PC-3 (cell line): ENCODE results near the gene NFATC1. TPM values are rescaled to one million over a fixed set of nuclear protein-coding genes. Genes with fewer than 3 reads are reported as not detected.
"Not testable (repeated sequence)": the region's sequence is repeated elsewhere in the genome, so short reads cannot be mapped to it uniquely, and the experiment has no call there.

Experiments used
- ATAC-seq: fragments of 200-7000 bp; cut with Tn5 transposase; 2 replicates; pipeline ENCODE4 v1.9.1; 2020; ENCODE audit warnings: mild to moderate bottlenecking, moderate library complexity
- BruUV-seq: library from RNA; stranded (reverse); fragments of 400-500 nt; replicated peaks from 2 replicates; lab custom pipeline; 2021; lab: Mats Ljungman, UMichigan
- CTCF ChIA-PET: fragments of 300-600 bp; sonication (Branson Sonifier 250); formaldehyde crosslinking; loops from one replicate; lab custom pipeline; 2022; ENCODE audit warnings: antibody characterized with exemption; lab: Charles Lee
- POLR2A ChIA-PET: fragments of 300-600 bp; sonication (Branson Sonifier 250); formaldehyde crosslinking; loops from one replicate; lab custom pipeline; 2022; ENCODE audit warnings: antibody characterized with exemption; ENCODE audit not compliant: unreplicated experiment; lab: Charles Lee
- DNase-seq: peaks from one replicate; pipeline ENCODE4 v3.0.0-alpha.2; 2015
- H2AFZ ChIP-seq: fragments of 300-600 bp; sonication (generic); 2 replicates; pipeline ENCODE4 v1.6.0; 2016; ENCODE audit warnings: antibody characterized with exemption, low read length
- H3F3A ChIP-seq: fragments of 300-600 bp; sonication (generic); one replicate; pipeline ENCODE4 v1.6.0; 2017; ENCODE audit warnings: antibody characterized with exemption, low read length, control low read depth, mild to moderate bottlenecking; ENCODE audit not compliant: unreplicated experiment
- H3K27ac ChIP-seq: fragments of 300-600 bp; sonication (generic); 2 replicates; pipeline ENCODE4 v1.5.1; 2016; ENCODE audit warnings: mild to moderate bottlenecking, low read length
- H3K27me3 ChIP-seq: fragments of 300-600 bp; sonication (generic); 2 replicates; pipeline ENCODE4 v1.6.1; 2016; ENCODE audit warnings: low read length, mixed read lengths
- H3K36me3 ChIP-seq: fragments of 300-600 bp; sonication (generic); 2 replicates; pipeline ENCODE4 v1.6.1; 2016; ENCODE audit warnings: low read depth, mixed run types, low read length, mixed read lengths
- H3K4me1 ChIP-seq: fragments of 300-600 bp; sonication (generic); 2 replicates; pipeline ENCODE4 v1.5.1; 2016; ENCODE audit warnings: low read length; ENCODE audit not compliant: insufficient read depth
- H3K4me2 ChIP-seq: fragments of 300-600 bp; sonication (generic); 2 replicates; pipeline ENCODE4 v1.6.0; 2016; ENCODE audit warnings: low read length
- H3K4me3 ChIP-seq: fragments of 300-600 bp; sonication (generic); 2 replicates; pipeline ENCODE4 v1.5.1; 2016; ENCODE audit warnings: mild to moderate bottlenecking, low read length, mixed read lengths
- H3K79me2 ChIP-seq: fragments of 300-600 bp; sonication (generic); 2 replicates; pipeline ENCODE4 v1.6.1; 2017; ENCODE audit warnings: low read length, mixed read lengths
- H3K9ac ChIP-seq: fragments of 300-600 bp; sonication (generic); 2 replicates; pipeline ENCODE4 v1.6.0; 2016; ENCODE audit warnings: mild to moderate bottlenecking, low read length
- H3K9me2 ChIP-seq: fragments of 300-600 bp; sonication (generic); replicated peaks from 2 replicates; pipeline ENCODE4 v1.6.1; 2016; ENCODE audit warnings: mixed run types, low read length, mixed read lengths
- H3K9me3 ChIP-seq: fragments of 300-600 bp; sonication (generic); 2 replicates; pipeline ENCODE4 v1.6.1; 2016; ENCODE audit warnings: low read length, mixed read lengths
- H4K20me1 ChIP-seq: fragments of 300-600 bp; sonication (generic); 2 replicates; pipeline ENCODE4 v1.6.1; 2016; ENCODE audit warnings: low read length, mixed read lengths
- EZH2 ChIP-seq: fragments of 300-600 bp; sonication (generic); IDR thresholded peaks from one replicate; pipeline ENCODE4 v1.6.1; 2017; ENCODE audit warnings: antibody characterized with exemption, mild to moderate bottlenecking, low read length; ENCODE audit not compliant: unreplicated experiment
- EZH2phosphoT487 ChIP-seq: fragments of 300-600 bp; sonication (generic); IDR thresholded peaks from 2 replicates; pipeline ENCODE4 v1.6.1; 2018; ENCODE audit warnings: mild to moderate bottlenecking, antibody characterized with exemption, low read length, borderline replicate concordance
- intact Hi-C: fragments of 100-400 bp; cut with micrococcal nuclease; formaldehyde crosslinking; loops from 2 replicates; pipeline ENCODE4 v1.9.0; 2023
- total RNA-seq: library from RNA; depleted of rRNA; stranded (reverse); fragments of >200 nt; gene quantifications from 2 replicates; pipeline ENCODE4 v1.2.3, GENCODE V29; 2014
- TF ChIP-seq, protein P1 (sequence below): fragments of 300-600 bp; sonication (generic); conservative IDR thresholded peaks from 2 replicates; pipeline ENCODE4 v1.5.1; 2017; ENCODE audit warnings: antibody characterized with exemption, low read depth, mild to moderate bottlenecking, low read length

The NFATC1 gene
- total RNA-seq, 1 experiment from 2014 or later: 5.9 TPM

DNA sequence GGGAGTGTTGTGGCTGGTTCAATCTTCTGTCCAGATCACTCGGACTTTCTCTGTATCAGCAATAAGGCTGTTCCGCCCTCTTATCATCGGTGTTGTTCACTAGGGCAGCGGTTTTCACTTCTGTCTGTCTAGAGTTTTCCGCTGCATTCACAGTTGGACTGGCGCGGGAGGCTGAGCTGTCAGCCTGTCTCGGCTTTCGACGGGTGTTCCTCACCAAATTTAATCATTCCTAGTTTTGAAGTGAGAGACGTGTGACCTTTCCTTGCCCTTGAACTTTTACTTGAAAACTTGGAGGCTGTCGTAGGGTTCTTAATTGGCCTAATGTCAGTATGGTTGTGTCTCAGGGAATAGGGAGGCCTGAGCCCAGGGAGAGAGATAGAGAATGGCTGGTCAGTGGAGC lies 108.3 kb downstream of the NFATC1 start:
- ATAC-seq (no peak), DNase-seq (no peak)
- Histone ChIP-seq H2AFZ (no peak overlapping the region), H3K4me3 (no peak overlapping the region), H3K4me1 (peaks cover 4% of the 10 kb centered on the region; the same call in 1 of the 2 replicates), H3F3A (no peaks in the 10 kb centered on the region), H3K27me3 (no peaks in the 10 kb centered on the region), H4K20me1 (no peaks in the 10 kb centered on the region), H3K79me2 (no peaks in the 10 kb centered on the region), H3K9me2 (no peaks in the 10 kb centered on the region), H3K9ac (no peak overlapping the region), H3K27ac (no peak overlapping the region), H3K9me3 (0 out of 2 replicates have a peak, but pooled peaks cover 6% of the 10 kb centered on the region), H3K36me3 (no peaks in the 10 kb centered on the region), H3K4me2 (no peak overlapping the region)
- TF ChIP-seq EZH2phosphoT487 (no peak), EZH2 (no peak)
- TF ChIP-seq, protein P1, sequence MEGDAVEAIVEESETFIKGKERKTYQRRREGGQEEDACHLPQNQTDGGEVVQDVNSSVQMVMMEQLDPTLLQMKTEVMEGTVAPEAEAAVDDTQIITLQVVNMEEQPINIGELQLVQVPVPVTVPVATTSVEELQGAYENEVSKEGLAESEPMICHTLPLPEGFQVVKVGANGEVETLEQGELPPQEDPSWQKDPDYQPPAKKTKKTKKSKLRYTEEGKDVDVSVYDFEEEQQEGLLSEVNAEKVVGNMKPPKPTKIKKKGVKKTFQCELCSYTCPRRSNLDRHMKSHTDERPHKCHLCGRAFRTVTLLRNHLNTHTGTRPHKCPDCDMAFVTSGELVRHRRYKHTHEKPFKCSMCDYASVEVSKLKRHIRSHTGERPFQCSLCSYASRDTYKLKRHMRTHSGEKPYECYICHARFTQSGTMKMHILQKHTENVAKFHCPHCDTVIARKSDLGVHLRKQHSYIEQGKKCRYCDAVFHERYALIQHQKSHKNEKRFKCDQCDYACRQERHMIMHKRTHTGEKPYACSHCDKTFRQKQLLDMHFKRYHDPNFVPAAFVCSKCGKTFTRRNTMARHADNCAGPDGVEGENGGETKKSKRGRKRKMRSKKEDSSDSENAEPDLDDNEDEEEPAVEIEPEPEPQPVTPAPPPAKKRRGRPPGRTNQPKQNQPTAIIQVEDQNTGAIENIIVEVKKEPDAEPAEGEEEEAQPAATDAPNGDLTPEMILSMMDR: no peak
- CTCF ChIA-PET: no interaction called here
- POLR2A ChIA-PET: no interaction called here
- BruUV-seq: no TSS peak
- intact Hi-C loops: no loop called here

GRCh38 chr18:79504495-79504894 lies 108.8 kb downstream of the NFATC1 start:
- CTCF ChIA-PET, H3K9me3 ChIP-seq, H3K4me1 ChIP-seq, H3F3A ChIP-seq, ATAC-seq, BruUV-seq, H2AFZ ChIP-seq, DNase-seq, H3K4me3 ChIP-seq, H3K79me2 ChIP-seq, H3K9ac ChIP-seq, intact Hi-C loops, H3K27ac ChIP-seq, H3K27me3 ChIP-seq, H3K4me2 ChIP-seq, H3K9me2 ChIP-seq, H3K36me3 ChIP-seq, POLR2A ChIA-PET, H4K20me1 ChIP-seq: not testable (repeated sequence)

- H2AFZ ChIP-seq, H3K4me1 ChIP-seq, H3K9ac ChIP-seq, H3K9me2 ChIP-seq, BruUV-seq, POLR2A ChIA-PET, DNase-seq, H4K20me1 ChIP-seq, H3K36me3 ChIP-seq, CTCF ChIA-PET, H3K4me2 ChIP-seq, ATAC-seq, H3K9me3 ChIP-seq, H3K27ac ChIP-seq, H3F3A ChIP-seq, H3K27me3 ChIP-seq, H3K4me3 ChIP-seq, H3K79me2 ChIP-seq: not testable (repeated sequence)
- intact Hi-C loops: loop anchor here (5.0 kb wide), 1 partner anchor 103 kb away; no protein-coding TSS in a partner anchor
These were observed 109.7 kb downstream of the NFATC1 start for GRCh38 chr18:79505465-79505864.
